ENCODE measurements around the gene VPS41. TPM values are rescaled to one million over a fixed set of nuclear protein-coding genes. Genes with fewer than 3 reads are reported as not detected.

Gene VPS41
- total RNA-seq, 3 donors from 2014 or later (not counting 1 experiment from before 2014, with no cell fraction given) = 67.3 to 81.8 (median 78.9) TPM

DNA sequence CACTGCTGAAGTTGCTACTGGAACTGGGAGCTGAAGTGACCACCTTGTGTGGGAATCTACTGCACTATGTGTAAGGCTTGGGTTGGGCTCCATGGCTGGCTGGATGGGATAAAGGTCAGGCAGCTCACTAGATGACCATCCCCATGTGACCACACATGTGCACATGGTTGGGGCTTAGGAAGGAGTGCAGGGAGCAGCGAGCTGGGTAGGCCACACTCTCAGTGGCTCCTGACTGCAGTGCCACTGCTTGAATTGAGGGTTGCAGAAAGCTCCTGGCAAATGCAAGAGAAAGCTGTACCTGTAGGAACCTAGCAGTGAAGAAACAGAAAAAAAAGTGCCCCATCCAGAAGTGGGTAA lies 230.3 kb downstream of the VPS41 start:
- Mint-ChIP-seq H3K27me3 (ENCODE audit: low read depth in 2 of 2) (peaks cover 15 to 32% of the 10 kb centered on the region in 2 donors), H3K27ac (no peak overlapping the region), H3K4me3 (no peak overlapping the region), H3K36me3 (no peaks in the 10 kb centered on the region), H3K9me3 (no peaks in the 10 kb centered on the region), H3K4me1 (no peaks in the 10 kb centered on the region)
- intact Hi-C loops (cut with micrococcal nuclease) = no loop called here
- TF ChIP-seq CTCF (IDR thresholded peaks at IDR 0.05) = no peak
- Histone ChIP-seq H3K27ac (ENCODE audit: low read length) (no peak overlapping the region), H3K4me1 (ENCODE audit: control insufficient read depth, insufficient read depth, low read length) (no peaks in the 10 kb centered on the region), H3K9me3 (ENCODE audit: control insufficient read depth, insufficient read depth, low read length) (no peaks in the 10 kb centered on the region), H3K4me3 (ENCODE audit: low read length) (no peak overlapping the region), H3K27me3 (ENCODE audit: control insufficient read depth, insufficient read depth, low read length) (no peaks in the 10 kb centered on the region), H3K36me3 (ENCODE audit: control insufficient read depth, insufficient read depth, low read length) (no peaks in the 10 kb centered on the region)
- ATAC-seq (no peak), DNase-seq (no peak)
- 94% methylated on average over 1 of the region's 1 CpG for WGBS (ENCODE audit: insufficient coverage)

DNA sequence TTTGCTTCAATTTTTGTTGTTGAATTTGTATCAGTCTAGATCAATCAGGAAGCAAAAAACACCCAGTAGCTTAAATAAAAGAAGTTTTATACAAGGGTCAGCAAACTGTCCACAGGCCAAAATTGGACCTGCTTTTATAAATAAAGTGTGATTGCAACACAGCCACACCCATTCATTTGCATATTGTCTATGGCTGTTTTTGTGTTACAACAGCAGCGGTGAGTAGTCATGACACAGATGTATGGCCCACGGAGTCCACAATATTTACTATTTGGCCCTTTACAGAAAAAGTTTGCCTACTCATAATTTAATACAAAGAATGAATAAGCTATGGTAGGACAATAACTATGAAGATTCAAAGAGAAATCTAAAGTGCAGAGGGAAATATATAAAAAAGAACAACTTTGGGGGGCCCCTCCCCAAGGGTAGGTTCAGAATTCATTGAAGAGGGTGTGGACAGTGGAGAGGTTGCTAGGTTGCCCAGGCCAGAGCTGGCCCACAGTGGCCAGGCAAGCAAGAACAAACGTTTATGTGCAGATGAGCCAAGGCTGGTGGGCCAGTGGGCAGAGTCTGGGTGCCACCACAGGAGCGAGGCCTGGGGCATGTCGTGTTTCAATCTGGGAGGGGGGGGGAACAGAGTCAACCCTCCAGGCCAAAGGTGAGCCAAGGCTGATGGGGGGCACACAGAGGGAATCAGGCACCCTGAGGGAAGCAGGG lies 230.9 kb downstream of the VPS41 start:
- ATAC-seq (no peak), DNase-seq (no peak)
- H3K9me3 ChIP-seq (ENCODE audit: control insufficient read depth, insufficient read depth, low read length) = no peaks in the 10 kb centered on the region
- Mint-ChIP-seq H3K9me3 (no peaks in the 10 kb centered on the region), H3K36me3 (no peaks in the 10 kb centered on the region), H3K4me3 (no peak overlapping the region), H3K4me1 (no peaks in the 10 kb centered on the region), H3K27ac (no peak overlapping the region), H3K27me3 (ENCODE audit: low read depth in 2 of 2) (peaks cover 15 to 32% of the 10 kb centered on the region in 2 donors)
- H3K4me3 ChIP-seq (ENCODE audit: low read length) = no peak overlapping the region
- no peak for TF ChIP-seq CTCF (IDR thresholded peaks at IDR 0.05)
- WGBS (ENCODE audit: insufficient coverage) = 83% methylated on average over 3 of the region's 5 CpGs
- H3K36me3 ChIP-seq (ENCODE audit: control insufficient read depth, insufficient read depth, low read length) = no peaks in the 10 kb centered on the region
- no peaks in the 10 kb centered on the region for H3K27me3 ChIP-seq (ENCODE audit: control insufficient read depth, insufficient read depth, low read length)
- H3K27ac ChIP-seq (ENCODE audit: low read length) = no peak overlapping the region
- intact Hi-C loops (cut with micrococcal nuclease) = no loop called here
- H3K4me1 ChIP-seq (ENCODE audit: control insufficient read depth, insufficient read depth, low read length) = no peaks in the 10 kb centered on the region

DNA sequence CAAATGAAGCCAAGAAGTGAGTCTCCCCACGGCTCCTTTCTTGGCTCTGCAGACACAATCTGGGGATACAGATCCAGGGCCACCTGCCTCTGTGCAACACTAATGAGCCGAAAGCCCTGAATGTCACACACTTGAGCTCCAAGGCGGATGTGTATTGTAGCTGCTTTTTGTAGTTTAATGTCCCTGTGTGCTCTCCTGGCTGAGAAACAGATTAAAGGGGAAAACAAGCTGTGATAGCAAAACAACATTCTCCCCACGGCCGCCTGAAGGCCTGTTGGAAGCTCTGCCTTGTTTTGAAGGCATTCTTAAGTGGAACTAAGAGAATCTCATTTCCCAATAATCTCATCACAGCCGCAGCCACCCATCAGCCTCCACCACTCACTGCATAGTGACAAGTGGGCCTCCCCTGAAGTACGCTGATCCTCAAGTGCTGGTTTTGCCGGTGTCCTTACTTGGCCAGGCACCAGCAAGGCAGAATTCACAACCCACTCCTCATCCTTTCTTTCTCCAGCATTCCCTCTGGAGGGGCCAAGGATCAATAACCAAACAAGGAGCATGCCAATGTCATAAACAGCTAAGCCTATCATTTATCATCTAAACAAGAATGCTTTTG lies 233.4 kb downstream of the VPS41 start:
- H3K36me3 ChIP-seq (ENCODE audit: control insufficient read depth, insufficient read depth, low read length) = no peaks in the 10 kb centered on the region
- H3K9me3 Mint-ChIP-seq = no peaks in the 10 kb centered on the region
- 90% methylated on average over 8 of the region's 8 CpGs for WGBS (ENCODE audit: insufficient coverage)

More for the DNA sequence above, 233.4 kb downstream of the VPS41 start:
- intact Hi-C loops (cut with micrococcal nuclease) = no loop called here
- DNase-seq (no peak), ATAC-seq (no peak)
- Histone ChIP-seq H3K4me1 (ENCODE audit: control insufficient read depth, insufficient read depth, low read length) (no peaks in the 10 kb centered on the region), H3K4me3 (ENCODE audit: low read length) (no peak overlapping the region), H3K27ac (ENCODE audit: low read length) (no peak overlapping the region), H3K9me3 (ENCODE audit: control insufficient read depth, insufficient read depth, low read length) (no peaks in the 10 kb centered on the region), H3K27me3 (ENCODE audit: control insufficient read depth, insufficient read depth, low read length) (no peaks in the 10 kb centered on the region)
- TF ChIP-seq CTCF (IDR thresholded peaks at IDR 0.05) = no peak
- Mint-ChIP-seq H3K27me3 (ENCODE audit: low read depth in 2 of 2) (peaks cover 22 to 23% of the 10 kb centered on the region in 2 donors), H3K4me3 (no peak overlapping the region), H3K36me3 (no peaks in the 10 kb centered on the region), H3K27ac (no peak overlapping the region), H3K4me1 (no peaks in the 10 kb centered on the region)

Measured in natural killer cell (primary cell).